Fibroblast of skin of right quadriceps (primary cell): ENCODE data around the gene ZNF587B.
A peak's percentile ranks its signal among the peaks of the same experiment; 100 is the strongest.
"Not testable (repeated sequence)": the region's sequence is repeated elsewhere in the genome, so short reads cannot be mapped to it uniquely, and the experiment has no call there.

Source experiments
- DNase-seq: peaks from one replicate; pipeline ENCODE4 v3.0.0-alpha.2; 2013

The ZNF587B gene

DNA sequence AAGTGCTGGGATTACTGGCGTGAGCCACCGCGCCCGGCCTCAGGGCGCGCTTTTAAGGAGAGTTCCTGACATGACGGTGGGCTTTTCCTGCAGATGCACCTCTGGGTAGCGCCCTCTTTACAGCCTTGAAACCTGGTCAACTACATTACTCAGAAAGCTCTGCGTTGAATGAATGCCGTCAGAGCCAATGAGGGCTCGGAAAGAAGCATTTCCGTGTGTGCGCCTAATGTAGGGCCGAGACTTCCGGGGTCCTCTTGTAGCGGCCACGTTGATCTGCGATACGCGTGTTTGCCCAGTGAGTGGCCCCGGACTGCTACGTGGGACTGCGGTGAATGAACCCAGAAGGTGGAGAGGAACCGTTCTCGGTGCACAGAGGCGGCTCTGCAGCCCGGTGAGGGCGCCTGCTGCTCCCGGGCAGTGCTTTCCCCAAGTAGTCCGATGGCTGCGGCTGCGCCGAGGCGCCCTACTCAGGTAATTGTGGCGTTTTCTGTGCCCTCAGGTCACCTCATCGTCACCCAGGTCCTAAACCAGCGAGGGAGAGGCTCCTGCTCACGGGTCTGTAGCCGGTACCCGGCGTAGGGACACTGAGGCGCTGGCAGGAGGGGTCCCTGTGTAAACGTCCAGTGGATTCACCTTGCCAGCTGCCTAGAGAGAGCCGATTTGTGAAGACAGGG lies 10.5 kb upstream of the ZNF587B start:
- DNase-seq: peak; percentile 93

DNA sequence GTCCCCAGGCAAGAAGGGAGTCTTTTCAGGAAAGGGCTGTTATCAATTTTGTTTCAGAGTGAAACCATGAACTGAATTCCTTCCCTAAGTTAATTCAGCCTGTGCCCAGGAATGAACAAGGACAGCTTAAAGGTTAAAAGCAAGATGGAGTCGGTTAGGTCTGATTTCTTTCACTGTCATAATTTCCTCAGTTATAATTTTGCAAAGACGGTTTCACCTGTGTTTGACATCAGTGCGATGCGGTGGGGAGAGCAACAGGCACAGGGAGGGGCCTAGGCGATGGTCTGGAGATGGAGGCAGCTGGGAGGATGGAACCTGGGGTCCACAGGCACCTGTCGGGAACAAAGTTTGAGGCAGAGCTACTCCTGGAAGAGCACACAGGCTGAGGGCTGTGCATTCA lies 9.5 kb upstream of the ZNF587B start:
- no peak for DNase-seq

DNA sequence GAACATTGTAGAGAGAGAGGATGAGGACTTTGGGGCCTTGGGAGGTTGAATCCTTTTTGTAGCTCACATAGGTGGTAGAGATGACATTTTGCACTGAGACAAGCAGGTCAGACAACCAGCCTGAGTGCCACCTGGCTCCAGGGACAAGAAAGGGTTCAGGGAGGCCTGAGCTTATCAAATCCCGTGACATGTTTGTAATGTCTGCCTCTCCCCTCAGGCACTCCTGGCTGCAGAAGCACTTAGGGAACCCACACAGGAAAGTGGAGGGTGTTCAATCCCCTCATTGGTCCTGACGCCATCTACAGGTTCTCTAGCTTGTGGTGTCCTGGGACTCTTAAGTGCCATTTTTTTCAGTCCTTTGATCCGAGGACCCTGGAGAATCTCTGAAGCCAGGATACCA lies 9.0 kb upstream of the ZNF587B start:
- DNase-seq: not testable (repeated sequence)

DNA sequence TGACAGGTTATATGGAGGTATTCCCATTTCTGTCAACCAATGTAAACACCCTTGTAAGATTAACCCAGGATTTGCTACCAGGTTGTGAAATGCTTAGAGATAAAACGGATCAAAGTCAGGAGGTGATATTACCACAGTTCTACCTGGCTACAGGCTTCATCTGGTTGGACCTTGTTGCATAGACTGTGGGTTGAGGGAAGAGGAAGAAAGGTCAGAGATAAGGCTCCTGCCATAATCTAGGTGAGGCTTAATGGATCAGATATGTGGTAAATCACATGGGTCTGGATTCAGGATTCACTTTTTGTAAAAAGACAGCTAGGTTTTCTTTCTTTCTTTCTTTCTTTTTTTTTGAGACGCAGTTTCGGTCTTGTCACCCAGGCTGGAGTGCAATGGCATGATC lies 8.6 kb upstream of the ZNF587B start:
- DNase-seq: not testable (repeated sequence)

DNA sequence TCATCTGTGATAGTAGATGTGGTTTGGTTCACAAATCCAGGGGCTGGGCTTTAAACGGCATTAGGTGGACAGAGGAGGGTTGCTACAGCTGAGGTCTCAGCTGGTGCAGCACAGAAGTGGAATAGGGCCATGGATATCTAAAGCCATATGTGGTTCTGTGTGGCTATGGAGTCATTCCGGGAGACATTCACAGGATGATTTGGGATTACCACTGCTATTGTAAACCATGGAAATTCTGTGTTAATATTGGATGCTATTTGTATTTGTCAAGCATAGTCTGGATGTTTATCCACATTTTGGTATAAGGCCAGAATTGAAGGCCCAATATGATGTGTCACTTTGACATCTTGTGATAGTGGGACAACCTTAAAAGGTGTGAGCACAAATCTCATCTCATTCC lies 6.9 kb upstream of the ZNF587B start:
- DNase-seq: not testable (repeated sequence)

DNA sequence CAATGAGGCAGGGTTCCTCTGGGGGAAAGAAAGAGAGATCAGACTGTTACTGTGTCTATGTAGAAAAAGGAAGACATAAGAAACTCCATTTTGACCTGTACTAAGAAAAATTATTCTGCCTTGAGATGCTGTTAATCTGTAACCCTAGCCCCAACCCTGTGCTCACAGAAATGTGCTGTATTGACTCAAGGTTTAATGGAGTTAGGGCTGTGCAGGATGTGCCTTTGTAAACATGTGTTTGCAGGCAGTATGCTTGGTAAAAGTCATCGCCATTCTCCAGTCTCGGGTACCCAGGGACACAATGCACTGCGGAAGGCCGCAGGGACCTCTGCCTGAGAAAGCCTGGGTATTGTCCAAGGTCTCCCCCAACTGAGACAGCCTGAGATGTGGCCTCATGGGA lies 6.5 kb upstream of the ZNF587B start:
- DNase-seq: not testable (repeated sequence)

DNA sequence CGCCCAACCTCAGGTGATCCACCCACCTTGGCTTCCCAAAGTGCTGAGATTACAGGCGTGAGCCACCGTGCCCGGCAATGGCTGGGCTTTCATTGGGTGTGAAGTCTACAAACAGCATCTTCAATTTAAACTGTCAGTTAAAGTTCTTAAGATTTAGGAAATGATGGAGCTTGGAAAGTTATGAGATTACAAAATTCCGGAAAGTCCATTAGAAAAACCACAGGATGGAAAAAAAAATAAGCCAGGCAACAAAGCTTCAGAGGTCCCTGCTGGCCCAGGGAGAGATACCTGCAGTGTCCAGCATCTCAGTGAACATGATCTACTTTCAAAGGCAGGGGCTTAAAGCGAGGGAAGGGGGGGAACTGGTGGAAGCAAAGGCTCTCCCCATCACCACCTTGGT lies 4.6 kb upstream of the ZNF587B start:
- no peak for DNase-seq

DNA sequence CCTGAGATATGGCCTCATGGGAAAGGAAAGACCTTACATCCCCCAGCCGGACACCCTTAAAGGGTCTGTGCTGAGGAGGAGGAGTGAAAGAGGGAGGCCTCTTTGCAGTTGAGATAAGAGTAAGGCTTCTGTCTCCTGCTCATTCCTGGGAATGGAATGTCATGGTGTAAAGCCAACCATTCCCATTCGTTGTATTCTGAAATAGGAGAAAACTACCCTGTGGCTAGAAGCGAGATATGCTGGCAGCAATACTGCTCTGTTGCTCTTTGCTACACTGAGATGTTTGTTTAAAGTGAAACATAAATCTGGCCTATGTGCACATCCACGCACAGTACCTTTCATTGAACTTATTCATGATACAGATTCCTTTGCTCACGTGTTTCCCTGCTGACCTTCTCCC lies 783 bp upstream of the ZNF587B start:
- DNase-seq: no peak

DNA sequence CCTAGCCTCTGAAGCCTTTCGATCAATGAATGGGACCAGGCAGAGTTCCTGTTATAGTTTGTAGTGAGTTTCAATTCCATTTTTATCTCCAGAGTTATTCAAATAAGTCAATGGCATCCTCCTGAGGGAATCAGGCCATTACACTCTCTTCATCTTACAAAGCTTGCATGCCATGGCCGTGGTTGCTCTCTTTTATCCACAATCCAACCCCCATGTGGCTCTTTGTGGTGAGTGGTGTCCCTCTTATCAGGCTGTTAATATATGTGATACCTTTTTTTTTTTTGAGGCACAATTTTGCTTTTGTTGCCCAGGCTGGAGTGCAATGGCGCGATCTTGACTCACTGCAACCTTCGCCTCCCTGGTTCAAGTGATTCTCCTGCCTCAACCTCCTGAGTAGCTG lies 6.9 kb downstream of the ZNF587B start:
- not testable (repeated sequence) for DNase-seq

DNA sequence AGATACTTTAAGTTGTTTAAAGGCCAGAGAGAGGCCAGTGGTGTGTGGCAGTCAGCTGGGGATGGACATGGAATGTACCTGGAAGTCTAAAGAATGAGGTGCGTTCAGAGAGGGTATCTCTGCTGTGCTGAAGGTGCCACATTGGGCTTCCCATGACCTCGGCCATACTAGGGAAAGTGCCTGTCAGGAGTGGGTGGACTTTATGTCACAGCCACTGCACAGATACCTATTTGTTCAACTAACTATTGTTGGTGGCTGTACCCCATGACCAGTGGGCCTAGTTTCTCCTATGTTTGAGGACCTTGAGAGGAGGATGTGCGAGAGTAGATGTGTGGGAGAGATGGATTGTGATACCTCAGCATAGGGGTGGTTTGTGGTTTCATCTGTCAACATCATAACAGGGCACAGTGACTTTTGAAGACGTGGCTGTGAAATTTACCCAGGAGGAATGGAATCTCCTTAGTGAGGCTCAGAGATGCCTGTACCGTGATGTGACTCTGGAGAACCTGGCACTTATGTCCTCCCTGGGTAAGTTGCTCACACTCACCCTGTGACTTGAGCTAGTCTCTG lies 8.6 kb downstream of the ZNF587B start:
- not testable (repeated sequence) for DNase-seq

DNA sequence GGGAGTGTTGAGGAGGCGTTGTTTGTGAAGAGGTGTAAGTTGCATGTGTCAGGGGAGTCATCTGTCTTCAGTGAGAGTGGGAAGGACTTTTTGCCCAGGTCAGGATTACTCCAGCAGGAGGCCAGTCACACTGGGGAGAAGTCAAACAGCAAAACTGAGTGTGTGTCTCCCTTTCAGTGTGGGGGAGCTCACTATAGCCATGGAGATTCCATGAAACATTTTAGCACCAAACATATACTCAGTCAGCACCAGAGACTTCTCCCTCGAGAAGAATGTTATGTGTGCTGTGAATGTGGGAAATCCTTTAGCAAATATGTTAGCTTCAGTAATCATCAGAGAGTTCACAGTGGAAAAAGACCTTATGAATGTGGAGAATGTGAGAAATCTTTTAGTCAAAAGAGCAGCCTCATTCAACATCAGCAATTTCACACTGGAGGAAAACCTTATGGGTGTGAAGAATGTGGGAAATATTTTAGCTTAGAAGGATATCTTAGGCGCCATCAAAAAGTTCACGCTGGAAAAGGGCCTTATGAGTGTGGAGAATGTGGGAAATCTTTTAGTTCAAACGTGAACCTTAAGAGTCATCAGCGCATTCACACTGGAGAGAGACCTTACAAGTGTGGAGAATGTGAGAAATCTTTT lies 11.1 kb downstream of the ZNF587B start:
- no peak for DNase-seq

DNA sequence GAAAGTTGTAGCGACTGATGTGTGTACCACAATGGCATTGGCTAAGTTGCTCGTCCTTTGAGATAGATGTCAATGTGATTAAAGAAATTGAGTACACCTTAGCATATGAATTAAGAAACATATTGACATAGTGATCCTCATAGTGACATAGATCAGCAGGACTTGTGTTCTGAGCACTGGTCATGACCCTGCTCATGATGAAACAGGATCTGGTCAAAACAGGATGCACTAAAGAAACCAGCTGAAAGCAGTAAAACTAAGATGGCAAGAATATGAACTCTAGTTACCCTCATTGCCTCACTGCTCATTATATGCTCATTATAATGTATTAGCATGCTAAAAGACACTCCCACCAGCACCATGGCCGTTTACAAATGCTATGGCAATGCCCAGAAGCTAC lies 17.1 kb downstream of the ZNF587B start:
- DNase-seq: not testable (repeated sequence)

DNA sequence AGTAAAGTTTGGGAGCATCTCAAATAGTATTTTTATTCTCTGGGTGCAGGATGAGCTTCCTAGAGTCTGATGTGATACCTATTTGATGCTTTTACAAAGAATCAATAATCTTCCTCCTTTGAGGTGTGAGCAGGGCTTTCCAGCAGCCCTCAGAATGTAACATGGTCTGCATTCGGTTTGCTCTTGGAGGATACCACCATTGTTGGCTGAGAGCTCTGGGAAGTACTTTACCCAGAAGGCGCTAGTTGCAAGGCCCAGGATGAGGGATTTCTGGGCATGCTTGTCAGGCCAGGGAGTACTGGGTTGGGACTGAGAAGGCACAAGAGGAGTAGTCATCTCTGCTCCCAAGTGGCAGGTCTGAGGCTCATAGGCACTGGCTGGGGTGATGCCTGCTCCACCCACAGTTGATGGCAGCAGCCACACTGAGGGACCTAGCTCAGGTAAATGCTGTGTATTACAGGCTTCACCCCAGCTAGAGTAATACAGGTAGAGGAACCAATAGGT lies 19.1 kb downstream of the ZNF587B start:
- DNase-seq: not testable (repeated sequence)

DNA sequence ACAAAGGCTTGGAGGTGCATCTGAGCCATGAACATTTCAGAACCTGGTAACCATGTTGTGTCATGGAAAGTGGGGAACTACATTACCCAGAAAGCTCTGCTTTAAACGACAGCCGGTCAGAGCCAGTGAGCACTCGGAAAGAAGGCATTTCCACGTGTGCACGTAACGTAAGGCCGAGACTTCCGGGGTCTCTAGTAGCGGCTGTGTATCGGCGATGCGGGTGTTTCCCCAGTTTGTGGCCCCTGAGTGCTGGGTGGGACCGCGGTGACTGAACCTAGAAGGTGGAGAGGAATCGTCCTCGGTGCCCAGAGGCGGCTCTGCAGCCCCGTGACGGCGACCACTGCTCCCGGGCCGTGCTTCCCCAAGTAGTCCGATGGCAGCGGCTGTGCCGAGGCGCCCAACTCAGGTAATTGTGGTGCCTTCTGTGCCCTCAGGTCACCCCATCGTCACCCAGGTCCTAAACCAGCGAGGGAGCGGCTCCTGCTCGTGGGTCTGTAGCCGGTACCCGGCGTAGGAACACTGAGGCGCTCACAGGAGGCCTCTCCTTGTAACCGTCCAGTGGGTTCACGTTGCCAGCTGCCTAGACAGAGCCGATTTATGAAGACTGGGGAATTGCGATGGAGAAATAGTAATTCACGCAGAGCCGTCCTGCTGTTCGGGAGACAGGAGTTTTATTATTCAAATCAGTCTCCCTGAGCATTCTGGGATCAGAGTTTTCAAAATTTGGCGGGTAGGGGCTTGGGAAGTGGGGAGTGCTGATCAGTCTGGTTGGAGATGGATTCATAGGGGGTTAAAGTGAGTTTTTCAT lies 19.8 kb downstream of the ZNF587B start, which contains the start of gene ZNF587:
ZNF587 (plus strand) TSS at position 194 of the 808 bp plus-strand sequence; CDS start at position 374, 180 bp downstream.
- peak; percentile 84 for DNase-seq

DNA sequence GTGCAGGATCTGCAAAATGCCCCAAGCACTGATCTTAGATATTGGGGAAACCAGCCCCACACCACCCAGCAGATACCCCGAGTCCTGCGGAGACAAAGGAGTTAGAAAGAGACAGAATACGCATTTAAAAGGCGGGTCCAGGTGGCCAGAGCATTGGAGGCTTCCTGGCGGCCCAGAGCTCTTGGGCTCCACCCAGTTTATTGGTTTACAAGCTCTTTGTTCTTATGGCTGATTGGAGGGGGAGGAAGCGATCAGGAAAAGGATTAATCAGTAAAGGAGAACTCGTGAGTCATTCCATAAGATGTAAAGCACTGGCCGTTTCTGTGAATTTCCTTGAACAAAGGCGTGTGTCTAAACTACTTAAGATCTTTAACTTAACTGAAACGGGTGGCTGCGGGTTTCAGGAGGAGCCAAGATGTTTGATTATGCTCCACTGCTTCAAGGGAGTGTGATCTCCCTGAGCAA lies 20.5 kb downstream of the ZNF587B start:
- DNase-seq: peak; percentile 48

DNA sequence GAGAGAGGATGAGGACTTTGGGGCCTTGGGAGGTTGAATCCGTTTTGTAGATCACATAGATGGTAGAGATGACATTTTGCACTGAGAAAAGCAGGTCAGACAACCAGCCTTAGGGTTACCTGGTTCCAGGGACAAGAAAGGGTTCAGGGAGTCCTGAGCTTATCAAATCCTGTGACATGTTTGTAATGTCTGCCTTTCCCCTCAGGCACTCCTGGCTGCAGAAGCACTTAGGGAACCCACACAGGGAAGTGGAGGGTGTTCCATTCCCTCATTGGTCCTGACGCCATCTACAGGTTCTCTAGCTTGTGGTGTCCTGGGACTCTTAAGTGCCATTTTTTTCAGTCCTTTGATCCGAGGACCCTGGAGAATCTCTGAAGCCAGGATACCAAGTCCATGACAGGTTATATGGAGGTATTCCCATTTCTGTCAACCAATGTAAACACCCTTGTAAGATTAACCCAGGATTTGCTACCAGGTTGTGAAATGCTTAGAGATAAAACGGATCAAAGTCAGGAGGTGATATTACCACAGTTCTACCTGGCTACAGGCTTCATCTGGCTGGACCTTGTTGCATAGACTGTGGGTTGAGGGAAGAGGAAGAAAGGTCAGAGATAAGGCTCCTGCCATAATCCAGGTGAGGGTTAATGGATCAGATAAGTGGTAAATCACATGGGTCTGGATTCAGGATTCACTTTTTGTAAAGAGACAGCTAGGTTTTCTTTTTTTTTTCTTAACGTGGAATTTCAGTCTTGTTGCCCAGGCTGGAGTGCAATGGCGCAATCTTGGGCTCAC lies 21.9 kb downstream of the ZNF587B start:
- not testable (repeated sequence) for DNase-seq

DNA sequence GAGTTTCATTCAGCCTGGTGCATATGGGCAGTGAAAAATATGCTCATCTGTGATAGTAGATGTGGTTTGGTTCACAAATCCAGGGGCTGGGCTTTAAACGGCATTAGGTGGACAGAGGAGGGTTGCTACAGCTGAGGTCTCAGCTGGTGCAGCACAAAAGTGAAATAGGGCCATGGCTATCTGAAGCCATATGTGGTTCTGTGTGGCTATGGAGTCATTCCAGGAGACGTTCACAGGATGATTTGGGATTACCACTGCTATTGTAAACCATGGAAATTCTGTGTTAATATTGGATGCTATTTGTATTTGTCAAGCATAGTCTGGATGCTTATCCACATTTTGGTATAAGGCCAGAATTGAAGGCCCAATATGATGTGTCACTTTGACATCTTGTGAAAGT lies 24.0 kb downstream of the ZNF587B start:
- not testable (repeated sequence) for DNase-seq

DNA sequence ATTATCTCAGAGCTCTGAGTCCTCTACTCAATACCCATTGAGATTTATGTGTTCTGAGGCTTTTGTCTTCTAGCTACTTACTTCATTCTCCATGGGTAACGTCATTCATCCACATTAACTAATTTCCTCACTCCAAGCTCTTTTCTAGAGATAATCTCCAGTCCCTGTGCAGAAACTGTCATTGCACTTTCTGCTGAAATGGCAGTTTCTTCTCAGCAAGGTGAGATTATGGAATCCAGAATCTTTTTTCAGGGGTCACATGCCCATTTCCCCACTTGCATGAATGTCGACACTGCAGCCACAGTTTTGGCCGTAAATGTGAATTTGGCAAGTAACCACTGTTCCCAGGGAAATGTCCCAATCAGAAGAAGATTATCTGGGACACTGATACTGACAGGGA lies 32.3 kb downstream of the ZNF587B start:
- not testable (repeated sequence) for DNase-seq

DNA sequence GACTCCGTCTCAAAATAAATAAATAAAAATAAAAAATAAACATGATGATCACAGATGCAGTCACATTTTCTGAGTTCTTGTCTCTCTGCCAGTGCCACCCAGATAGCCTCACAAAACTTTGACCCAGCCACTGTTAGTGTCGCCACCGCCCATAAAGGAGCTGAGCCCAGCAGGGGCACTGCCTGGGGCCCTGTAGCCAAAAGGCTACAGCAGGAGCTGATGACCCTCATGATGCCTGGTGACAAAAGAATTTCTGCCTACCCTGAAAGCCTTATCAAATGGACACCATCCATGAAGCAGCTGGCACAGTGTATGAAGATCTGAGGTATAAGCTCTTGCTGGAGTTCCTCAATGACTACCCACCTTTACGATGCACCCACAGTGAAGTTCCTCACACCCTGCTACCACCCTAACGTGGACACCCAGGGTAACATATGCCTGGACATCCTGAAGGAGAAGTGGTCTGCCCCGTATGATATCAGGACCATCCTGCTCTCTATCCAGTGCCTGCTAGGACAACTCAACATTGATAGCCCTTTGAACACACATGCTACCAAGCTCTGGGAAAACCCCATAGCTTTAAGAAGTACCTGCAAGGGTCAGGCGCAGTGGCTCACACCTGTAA lies 37.9 kb downstream of the ZNF587B start:
- DNase-seq: no peak

DNA sequence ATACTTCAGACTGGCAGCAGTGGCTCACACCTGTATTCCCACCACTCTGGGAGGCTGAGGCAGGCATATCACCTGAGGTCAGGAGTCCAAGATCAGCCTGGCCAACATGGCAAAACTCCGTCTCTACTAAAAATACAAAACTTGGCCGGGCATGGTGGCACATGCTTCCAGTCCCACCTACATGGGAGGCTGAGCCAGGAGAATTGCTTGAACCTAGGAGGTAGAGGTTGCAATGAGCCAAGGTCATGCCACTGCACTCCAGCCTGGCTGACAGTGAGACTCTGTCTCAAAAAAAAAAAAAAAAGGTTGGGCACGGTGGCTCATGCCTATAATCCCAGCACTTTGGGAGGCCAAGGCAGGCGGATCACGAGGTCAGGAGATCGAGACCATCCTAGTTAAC lies 39.6 kb downstream of the ZNF587B start:
- DNase-seq: not testable (repeated sequence)

DNA sequence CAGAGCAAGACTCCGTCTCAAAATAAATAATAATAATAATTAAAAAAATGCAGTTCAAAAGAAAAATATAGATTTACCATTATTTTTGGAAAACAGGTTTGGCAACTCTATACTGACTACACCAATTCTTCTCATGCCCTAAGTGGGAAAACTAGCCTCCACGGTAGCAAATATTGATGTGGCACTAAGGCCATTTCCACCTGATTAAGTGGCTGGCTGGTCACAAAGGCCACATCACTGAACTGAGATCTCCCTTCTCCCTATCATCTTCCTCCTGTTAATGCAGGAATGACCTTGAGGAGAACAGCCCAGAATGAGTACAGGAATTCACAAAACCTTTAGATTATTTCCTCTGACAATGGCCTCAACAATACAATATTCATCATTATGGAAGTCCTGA lies 40.1 kb downstream of the ZNF587B start:
- no peak for DNase-seq

DNA sequence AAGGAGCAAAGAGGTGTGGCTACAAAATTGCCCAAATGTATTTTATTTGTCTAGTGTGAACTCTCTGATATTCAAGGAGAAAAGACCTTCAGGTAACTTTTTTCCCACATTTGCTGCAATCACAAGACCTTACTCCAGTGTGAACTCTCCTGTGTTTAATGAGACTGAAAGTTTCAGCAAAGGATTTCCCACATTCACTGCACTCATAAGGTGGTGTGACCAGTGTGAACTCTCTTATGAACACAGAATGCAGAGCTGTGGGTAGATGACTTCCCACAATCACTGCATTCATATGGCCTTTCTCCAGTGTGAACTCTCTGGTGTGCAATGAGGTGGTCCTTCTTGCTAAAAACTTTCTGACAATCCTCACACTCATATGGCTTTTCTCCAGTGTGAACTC lies 42.4 kb downstream of the ZNF587B start:
- no peak for DNase-seq
